ENCODE measurements around the gene NUP205.

NUP205 gene

DNA sequence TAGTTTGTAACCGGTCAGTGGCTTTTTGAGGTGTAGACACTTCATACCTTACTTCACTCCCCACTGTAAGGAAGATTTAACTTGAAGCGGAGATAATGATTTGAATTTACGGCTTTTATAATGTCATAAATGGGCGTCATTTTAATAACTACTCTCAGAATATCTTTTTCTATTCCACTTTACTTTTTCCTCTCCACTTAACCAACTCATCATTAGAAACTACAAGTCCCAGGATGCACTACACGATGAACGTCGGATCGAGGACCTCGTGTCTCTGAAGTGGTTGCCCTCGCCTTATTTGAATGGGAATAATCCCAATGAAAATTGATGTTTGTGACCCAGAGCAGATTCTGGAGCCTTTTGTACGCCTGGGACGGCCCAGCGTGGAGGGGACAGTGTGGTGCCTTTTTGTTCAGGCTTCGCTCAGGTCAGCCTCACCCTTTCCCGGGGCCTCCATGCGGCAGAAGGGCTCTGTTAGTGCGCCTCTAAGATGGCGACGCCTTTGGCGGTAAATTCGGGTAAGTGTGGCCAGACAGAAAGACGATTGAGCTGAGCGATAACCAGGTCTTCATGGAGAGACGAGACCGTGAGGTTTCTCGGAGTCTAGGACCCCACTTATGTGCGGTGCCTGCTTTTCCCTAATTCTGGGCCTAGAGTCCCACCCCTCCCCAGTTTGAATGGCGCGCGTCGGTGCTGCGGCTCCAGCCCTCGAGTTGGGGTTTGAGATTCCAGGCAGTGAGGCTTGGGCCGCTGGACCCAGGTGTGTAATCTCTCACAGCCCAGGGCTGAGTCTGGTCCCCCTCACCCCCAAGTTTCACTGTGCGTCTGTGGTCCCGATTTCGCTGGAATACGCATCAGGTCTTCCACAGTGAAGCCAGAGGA lies at the start of gene NUP205:
TSS of gene NUP205 (plus strand) at position 463 of the 882 bp plus-strand sequence. CDS start at position 491, 28 bp downstream.
- DNase-seq, result peak; percentile 9 to 88 (median 74)

GRCh38 chr7:135508883-135509588 lies 48.7 kb upstream of the NUP205 start:
- peak in 8 of 14 donors; percentile 32 to 67 (median 48) for DNase-seq

DNA sequence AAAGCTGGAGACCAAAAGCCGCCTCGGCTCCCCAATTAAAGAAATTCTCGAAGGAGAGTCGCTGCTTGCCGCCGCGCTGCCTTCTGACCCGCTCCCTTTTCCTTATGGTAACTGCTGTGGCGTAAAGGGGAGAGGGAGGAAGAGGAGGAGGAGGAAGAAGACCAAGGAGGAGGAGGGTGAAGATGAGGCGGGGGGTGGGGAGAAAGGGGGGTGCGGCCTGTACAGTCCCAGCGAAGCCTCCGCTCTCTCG lies 48.2 kb upstream of the NUP205 start:
- peak in 1 of 14 donors; percentile 56 for DNase-seq

- peak; percentile 65 to 97 (median 93) for DNase-seq
Observed at GRCh38 chr7:135509839-135510591, 47.7 kb upstream of the NUP205 start, which contains the start of gene CNOT4. CNOT4 (minus strand) TSS chr7:135510102; CDS start chr7:135438331, 71,771 bp downstream.

DNA sequence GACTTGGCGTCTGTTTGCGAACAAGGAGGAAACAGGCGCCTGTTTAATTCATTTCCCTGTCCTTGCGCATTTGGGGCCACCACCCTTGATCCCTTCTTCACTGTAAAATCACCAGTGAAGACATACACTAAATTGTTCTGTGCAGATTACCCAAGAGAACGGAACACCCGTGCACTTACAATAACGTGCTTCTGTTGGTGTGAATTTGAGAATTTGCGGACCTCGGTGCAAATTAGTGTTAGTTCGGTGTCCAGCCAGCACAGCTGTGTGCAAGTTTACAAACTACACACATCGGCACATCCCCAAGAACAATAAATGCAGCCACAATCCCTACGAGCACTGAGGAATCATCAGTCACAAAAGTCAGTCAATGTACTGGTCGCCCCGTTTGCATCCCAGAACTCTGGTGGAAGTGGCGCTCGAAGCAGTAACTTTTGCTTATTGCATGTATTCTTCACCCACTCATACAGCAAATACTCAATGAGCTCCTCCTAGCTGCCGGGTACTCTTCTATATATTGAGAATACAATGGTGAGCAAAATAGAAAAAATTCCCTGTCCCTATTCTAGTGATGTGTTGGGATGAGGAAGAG lies 47.0 kb upstream of the NUP205 start:
- peak in 4 of 14 donors; percentile 18 to 45 (median 31) for DNase-seq

DNA sequence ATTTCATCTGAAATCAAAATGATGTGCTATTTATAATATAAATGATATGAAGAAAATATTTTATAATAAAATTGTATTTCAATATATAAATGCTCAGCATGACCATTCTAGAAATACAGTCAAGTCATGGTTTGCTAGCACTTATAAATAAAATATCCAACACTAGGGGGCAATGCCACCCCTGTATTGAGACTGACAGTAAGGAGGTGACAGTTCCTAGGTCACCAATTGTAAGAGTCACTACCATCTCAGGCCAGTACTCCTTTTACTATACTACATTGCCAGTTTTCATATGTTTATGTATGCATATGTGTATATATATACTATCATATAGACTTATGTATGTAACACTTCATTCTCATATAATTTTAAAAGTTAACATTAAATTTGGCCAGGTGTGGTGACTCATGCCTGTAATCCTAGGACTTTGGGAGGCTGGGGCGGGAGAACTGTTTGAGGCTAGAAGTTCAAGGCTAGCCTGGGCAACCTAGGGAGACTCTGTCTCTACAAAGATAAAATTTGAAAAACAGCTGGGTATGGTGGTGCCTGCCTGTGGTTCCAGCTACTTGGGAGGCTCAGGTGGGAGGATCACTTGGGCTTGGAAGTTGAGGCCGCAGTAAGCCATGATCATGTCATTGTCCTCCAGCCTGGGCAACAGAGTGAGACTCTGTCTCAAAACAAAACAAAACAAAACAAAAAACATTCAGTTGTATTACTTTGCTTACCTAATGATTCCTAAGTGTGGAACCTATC lies 45.4 kb upstream of the NUP205 start:
- peak in 1 of 14 donors; percentile 1 for DNase-seq

DNA sequence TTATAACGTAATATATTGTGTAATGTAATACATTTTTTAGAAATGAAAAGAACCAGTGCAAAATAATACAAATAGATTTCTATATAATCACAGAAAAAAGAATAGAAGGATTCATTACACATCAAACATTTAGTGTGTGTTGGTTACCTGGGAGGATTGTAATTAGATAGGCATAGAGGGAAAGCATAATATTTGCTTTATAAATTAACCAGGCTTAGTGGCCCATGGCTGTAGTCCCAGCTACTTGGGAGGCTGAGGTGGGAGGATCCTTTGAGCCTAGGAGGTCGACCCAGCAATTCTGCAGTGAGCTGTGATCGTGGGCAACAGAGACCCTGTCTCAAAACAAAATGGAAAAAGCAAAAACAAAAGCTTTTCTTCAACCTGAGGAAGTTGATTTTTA lies 42.9 kb upstream of the NUP205 start:
- DNase-seq, result no peak

DNA sequence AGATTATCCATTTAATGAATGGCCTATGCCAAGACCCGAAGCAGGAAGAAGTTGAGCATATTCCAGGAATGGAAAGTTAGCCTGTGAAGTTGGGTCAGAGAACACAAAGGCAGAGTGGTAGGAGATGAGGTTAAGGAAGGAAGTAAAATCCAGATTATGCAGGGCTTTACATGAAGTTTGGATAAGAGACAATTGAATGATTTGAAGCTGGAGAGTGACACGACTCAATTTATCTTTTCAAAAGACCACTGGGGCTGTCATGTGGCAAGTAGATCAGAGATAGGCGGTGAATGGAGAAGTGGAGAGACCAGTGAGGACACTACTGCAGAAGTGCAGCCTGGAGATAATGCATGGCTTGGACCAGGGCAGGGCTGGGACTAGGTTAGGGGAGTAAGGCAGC lies 40.7 kb upstream of the NUP205 start:
- no peak for DNase-seq

GRCh38 chr7:135518748-135519147 lies 39.0 kb upstream of the NUP205 start:
- no peak for DNase-seq

DNA sequence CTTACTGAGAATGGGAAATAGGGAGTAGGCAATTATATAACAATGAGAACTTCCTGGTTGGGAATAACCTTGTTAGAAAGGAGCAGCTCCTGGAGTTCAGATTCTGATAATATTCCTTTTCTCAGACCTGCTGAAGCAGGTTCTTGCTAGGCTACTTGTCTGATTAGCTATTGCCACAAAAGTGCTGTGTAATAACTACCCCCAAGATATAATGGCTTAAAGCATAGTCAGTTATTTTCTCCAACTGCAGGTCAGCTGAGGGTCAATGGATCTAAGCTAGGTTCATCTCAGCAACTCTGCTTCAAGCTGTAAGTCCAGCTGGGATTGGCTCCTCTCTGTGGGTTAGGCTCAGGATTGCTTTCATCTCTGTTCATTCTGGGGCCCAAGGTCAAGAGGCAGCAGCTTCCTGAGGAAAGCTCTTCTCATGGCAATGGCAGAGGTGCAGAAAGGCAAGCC lies 38.5 kb upstream of the NUP205 start:
- no peak for DNase-seq

- DNase-seq, result no peak
Observed at GRCh38 chr7:135519871-135520270, 37.8 kb upstream of the NUP205 start.

DNA sequence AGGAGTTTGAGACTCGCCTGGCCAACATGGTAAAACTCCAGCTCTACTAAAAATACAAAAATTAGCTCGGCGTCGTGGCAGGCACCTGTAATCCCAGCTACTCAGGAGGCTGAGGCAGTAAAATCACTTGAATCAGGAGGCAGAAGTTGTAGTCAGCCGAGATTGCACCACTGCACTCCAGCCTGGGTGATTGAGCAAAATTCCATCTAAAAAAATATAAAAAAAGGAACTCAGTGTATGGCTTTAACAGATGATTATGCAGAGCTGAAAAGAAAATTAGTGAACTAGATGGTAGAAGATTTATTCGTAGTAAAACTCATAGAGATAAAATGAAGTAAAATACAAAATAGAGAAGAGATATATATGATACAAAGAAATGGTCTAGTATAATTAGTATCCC lies 35.2 kb upstream of the NUP205 start:
- DNase-seq, result no peak

- DNase-seq, result no peak
Observed at GRCh38 chr7:135523146-135523545, 34.6 kb upstream of the NUP205 start.

GRCh38 chr7:135525426-135525825 lies 32.3 kb upstream of the NUP205 start:
- DNase-seq, result no peak

- no peak for DNase-seq
Observed at GRCh38 chr7:135527025-135527424, 30.7 kb upstream of the NUP205 start.

DNA sequence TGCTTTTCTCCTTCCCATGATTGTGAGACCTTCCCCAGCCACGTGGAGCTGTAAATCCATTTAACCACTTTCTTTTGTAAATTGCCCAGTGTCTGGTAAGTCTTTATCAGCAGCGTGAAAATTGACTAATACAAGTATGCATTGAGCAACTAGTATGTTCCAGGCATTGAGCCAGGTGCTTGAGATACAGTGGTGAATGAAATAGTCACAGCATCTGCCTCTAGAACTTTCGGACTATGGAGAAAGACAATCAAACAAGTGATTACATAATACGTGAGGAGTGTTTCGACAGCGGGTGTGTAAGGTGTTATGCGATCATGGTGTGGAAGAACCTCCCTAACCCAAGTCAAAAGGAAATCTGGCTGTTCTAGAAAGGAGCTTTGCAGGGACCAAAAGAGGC lies 21.6 kb upstream of the NUP205 start:
- DNase-seq, result no peak

DNA sequence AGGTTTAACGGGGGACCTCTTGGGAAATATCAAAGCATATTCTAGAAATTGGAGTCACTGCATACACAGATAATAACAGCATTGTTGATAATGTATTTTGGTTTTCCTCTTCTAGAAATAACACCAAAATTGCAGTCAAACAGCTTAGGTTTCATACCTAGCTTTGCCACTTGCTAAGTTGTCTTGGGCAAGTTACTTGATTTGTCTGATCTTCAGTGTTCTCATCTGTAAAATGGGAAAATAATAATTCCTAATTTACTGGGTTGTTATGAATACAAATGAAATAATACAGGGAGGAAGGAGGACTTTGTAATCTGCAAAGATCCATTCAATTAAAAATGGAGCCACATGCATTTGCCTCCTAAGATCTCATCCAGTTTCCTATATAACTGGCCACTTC lies 20.3 kb upstream of the NUP205 start:
- no peak for DNase-seq

GRCh38 chr7:135537905-135538304 lies 19.8 kb upstream of the NUP205 start:
- no peak for DNase-seq

DNA sequence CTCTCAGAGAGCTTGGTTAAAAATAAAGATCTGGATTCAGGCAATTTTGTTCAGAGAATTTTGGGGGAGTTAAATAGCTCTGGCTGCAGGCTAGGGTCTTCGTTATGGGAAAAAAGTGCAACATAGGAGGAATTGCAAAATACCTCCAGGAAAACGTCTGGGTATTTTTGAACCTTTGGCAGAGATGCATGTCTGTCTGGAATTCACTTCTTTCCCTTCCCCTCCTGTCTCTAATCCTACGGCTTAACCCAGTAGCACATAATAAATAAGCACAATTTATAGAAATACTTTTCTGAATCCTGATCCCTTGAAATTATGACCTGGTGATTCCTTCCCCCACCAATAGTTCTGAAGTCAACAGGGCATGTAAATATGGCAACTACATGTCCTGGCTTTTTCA lies 19.3 kb upstream of the NUP205 start:
- no peak for DNase-seq

DNA sequence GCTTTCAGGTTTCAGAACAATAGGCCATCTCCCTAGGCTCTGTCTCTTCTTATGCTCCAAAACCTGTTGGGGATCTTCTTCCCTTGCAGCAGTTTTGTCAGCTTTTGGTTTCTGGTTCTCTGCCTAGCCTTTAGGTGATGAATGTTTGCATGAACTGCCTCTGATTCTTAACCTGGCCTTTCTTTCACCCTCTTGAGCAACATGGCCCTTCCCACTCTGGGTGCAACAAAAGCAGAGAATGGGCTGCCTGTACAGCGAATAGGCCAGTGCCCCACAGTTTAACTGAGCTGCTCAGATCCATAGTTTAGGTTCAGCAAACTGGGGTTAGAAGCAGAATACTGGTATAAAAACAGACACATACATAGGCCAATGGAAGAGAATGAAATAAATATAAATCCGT lies 18.1 kb upstream of the NUP205 start:
- DNase-seq, result no peak

GRCh38 chr7:135541029-135541428 lies 16.7 kb upstream of the NUP205 start:
- DNase-seq, result no peak

DNA sequence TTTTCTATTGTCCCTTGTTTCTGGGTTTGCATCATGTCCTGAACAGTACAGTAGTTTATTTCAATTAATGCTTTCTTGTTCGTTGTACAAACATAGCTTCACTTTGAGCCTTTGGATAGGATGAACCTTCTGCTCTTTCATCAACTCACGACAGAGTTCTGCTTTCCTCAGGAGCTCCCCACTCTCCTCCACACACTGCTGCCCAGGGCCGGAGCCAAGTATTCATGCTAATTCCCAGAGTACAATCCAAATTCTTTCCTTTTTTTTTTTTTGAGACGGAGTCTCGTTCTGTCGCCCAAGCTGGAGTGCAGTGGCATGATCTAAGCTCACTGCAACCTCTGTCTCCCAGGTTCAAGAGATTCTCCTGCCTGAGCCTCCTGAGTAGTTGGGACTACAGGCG lies 7.5 kb upstream of the NUP205 start:
- DNase-seq, result no peak
